Measurements from ENCODE around the gene GLIS1. TPM values are rescaled to one million over a fixed set of nuclear protein-coding genes. Genes with fewer than 3 reads are reported as not detected.

GLIS1 gene
- polyA plus RNA-seq, 1 donor from 2014 or later = not detected

- no peaks in the 10 kb centered on the region for H3K36me3 ChIP-seq (ENCODE audit: insufficient read depth, low read length)
- H3K9ac ChIP-seq (ENCODE audit: low read length) = no peak overlapping the region
- no peak overlapping the region for H3K27ac ChIP-seq (ENCODE audit: low read length)
- H3K27me3 ChIP-seq (ENCODE audit: insufficient read depth, low read depth, low read length) = no peaks in the 10 kb centered on the region
- no peaks in the 10 kb centered on the region for H3K9me3 ChIP-seq (ENCODE audit: low read length)
- H4K20me1 ChIP-seq (ENCODE audit: insufficient read depth) = no peaks in the 10 kb centered on the region
- TF ChIP-seq EP300 (conservative IDR thresholded peaks at IDR 0.05; ENCODE audit: poor library complexity, severe bottlenecking) = no peak
- no peak for TF ChIP-seq TAF1 (IDR thresholded peaks at IDR 0.05; ENCODE audit: low read depth)
- no peak for TF ChIP-seq CTCF (IDR thresholded peaks at IDR 0.05; ENCODE audit: poor library complexity, severe bottlenecking)
- no peak for TF ChIP-seq SMC3 (conservative IDR thresholded peaks at IDR 0.05; ENCODE audit: poor library complexity)
- no peak for TF ChIP-seq RAD21 (conservative IDR thresholded peaks at IDR 0.05)
- TF ChIP-seq, protein P1, sequence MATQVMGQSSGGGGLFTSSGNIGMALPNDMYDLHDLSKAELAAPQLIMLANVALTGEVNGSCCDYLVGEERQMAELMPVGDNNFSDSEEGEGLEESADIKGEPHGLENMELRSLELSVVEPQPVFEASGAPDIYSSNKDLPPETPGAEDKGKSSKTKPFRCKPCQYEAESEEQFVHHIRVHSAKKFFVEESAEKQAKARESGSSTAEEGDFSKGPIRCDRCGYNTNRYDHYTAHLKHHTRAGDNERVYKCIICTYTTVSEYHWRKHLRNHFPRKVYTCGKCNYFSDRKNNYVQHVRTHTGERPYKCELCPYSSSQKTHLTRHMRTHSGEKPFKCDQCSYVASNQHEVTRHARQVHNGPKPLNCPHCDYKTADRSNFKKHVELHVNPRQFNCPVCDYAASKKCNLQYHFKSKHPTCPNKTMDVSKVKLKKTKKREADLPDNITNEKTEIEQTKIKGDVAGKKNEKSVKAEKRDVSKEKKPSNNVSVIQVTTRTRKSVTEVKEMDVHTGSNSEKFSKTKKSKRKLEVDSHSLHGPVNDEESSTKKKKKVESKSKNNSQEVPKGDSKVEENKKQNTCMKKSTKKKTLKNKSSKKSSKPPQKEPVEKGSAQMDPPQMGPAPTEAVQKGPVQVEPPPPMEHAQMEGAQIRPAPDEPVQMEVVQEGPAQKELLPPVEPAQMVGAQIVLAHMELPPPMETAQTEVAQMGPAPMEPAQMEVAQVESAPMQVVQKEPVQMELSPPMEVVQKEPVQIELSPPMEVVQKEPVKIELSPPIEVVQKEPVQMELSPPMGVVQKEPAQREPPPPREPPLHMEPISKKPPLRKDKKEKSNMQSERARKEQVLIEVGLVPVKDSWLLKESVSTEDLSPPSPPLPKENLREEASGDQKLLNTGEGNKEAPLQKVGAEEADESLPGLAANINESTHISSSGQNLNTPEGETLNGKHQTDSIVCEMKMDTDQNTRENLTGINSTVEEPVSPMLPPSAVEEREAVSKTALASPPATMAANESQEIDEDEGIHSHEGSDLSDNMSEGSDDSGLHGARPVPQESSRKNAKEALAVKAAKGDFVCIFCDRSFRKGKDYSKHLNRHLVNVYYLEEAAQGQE (IDR thresholded peaks at IDR 0.05; ENCODE audit: borderline replicate concordance) = no peak
- TF ChIP-seq EZH2 (IDR thresholded peaks at IDR 0.05; ENCODE audit: borderline replicate concordance, insufficient read depth, low read length, poor library complexity, severe bottlenecking) = no peak
- TF ChIP-seq POLR2AphosphoS5 (IDR thresholded peaks at IDR 0.05) = no peak
- TF ChIP-seq MXI1 (conservative IDR thresholded peaks at IDR 0.05; ENCODE audit: poor library complexity, severe bottlenecking) = no peak
- H3K4me3 ChIP-seq (ENCODE audit: low read length) = no peak overlapping the region
- H3K4me2 ChIP-seq (ENCODE audit: low read length) = no peak overlapping the region
- no peaks in the 10 kb centered on the region for H3K79me2 ChIP-seq (replicated peaks; ENCODE audit: insufficient read depth, low read length)
- H3F3A ChIP-seq (ENCODE audit: insufficient read depth, low read length, poor library complexity, severe bottlenecking) = no peaks in the 10 kb centered on the region
- no peak overlapping the region for H2AFZ ChIP-seq (ENCODE audit: low read depth, low read length)
- H3K9me2 ChIP-seq (ENCODE audit: insufficient read depth, low read length) = no peaks in the 10 kb centered on the region
Observed at GRCh38 chr1:53700776-53701175, 38.2 kb downstream of the GLIS1 start.

- no peak overlapping the region for H3K4me2 ChIP-seq (ENCODE audit: low read length)
- no peaks in the 10 kb centered on the region for H3K79me2 ChIP-seq (replicated peaks; ENCODE audit: insufficient read depth, low read length)
- H3K27me3 ChIP-seq (ENCODE audit: insufficient read depth, low read depth, low read length) = no peaks in the 10 kb centered on the region
- H3K9me3 ChIP-seq (ENCODE audit: low read length) = no peaks in the 10 kb centered on the region
- H3K4me3 ChIP-seq (ENCODE audit: low read length) = no peak overlapping the region
- no peaks in the 10 kb centered on the region for H4K20me1 ChIP-seq (ENCODE audit: insufficient read depth)
- no peak overlapping the region for H3K27ac ChIP-seq (ENCODE audit: low read length)
- H3K36me3 ChIP-seq (ENCODE audit: insufficient read depth, low read length) = no peaks in the 10 kb centered on the region
- no peaks in the 10 kb centered on the region for H3F3A ChIP-seq (ENCODE audit: insufficient read depth, low read length, poor library complexity, severe bottlenecking)
- H2AFZ ChIP-seq (ENCODE audit: low read depth, low read length) = no peak overlapping the region
- TF ChIP-seq RAD21 (conservative IDR thresholded peaks at IDR 0.05) = no peak
- TF ChIP-seq EP300 (conservative IDR thresholded peaks at IDR 0.05; ENCODE audit: poor library complexity, severe bottlenecking) = no peak
- no peak for TF ChIP-seq EZH2 (IDR thresholded peaks at IDR 0.05; ENCODE audit: borderline replicate concordance, insufficient read depth, low read length, poor library complexity, severe bottlenecking)
- TF ChIP-seq POLR2AphosphoS5 (IDR thresholded peaks at IDR 0.05) = no peak
- TF ChIP-seq CTCF (IDR thresholded peaks at IDR 0.05; ENCODE audit: poor library complexity, severe bottlenecking) = no peak
- no peak for TF ChIP-seq TAF1 (IDR thresholded peaks at IDR 0.05; ENCODE audit: low read depth)
- TF ChIP-seq, protein P1 (IDR thresholded peaks at IDR 0.05; ENCODE audit: borderline replicate concordance) = no peak
- TF ChIP-seq MXI1 (conservative IDR thresholded peaks at IDR 0.05; ENCODE audit: poor library complexity, severe bottlenecking) = no peak
- TF ChIP-seq SMC3 (conservative IDR thresholded peaks at IDR 0.05; ENCODE audit: poor library complexity) = no peak
- H3K9ac ChIP-seq (ENCODE audit: low read length) = no peak overlapping the region
- no peaks in the 10 kb centered on the region for H3K9me2 ChIP-seq (ENCODE audit: insufficient read depth, low read length)
Observed at GRCh38 chr1:53699981-53700380, 39.0 kb downstream of the GLIS1 start.

All from neural cell (in vitro differentiated cells).